GM18951 (cell line): ENCODE results near the gene RNF157.
"Not testable (repeated sequence)": the region's sequence is repeated elsewhere in the genome, so short reads cannot be mapped to it uniquely, and the experiment has no call there.

Experiments
- POLR2A ChIP-seq: IDR thresholded peaks from 4 replicates; pipeline ENCODE4 v1.6.1; 2011; ENCODE audit warnings: mild to moderate bottlenecking; ENCODE audit not compliant: insufficient read length, insufficient read depth; ENCODE audit errors: extremely low read depth
- in situ Hi-C: fragments of 300-500 bp; cut with MboI; formaldehyde crosslinking; loops from one replicate; pipeline ENCODE4 v1.12.0; 2022; ENCODE audit warnings: low sequenced_read_pairs, mixed read lengths, inconsistent platforms; ENCODE audit not compliant: unreplicated experiment

RNF157 gene

DNA sequence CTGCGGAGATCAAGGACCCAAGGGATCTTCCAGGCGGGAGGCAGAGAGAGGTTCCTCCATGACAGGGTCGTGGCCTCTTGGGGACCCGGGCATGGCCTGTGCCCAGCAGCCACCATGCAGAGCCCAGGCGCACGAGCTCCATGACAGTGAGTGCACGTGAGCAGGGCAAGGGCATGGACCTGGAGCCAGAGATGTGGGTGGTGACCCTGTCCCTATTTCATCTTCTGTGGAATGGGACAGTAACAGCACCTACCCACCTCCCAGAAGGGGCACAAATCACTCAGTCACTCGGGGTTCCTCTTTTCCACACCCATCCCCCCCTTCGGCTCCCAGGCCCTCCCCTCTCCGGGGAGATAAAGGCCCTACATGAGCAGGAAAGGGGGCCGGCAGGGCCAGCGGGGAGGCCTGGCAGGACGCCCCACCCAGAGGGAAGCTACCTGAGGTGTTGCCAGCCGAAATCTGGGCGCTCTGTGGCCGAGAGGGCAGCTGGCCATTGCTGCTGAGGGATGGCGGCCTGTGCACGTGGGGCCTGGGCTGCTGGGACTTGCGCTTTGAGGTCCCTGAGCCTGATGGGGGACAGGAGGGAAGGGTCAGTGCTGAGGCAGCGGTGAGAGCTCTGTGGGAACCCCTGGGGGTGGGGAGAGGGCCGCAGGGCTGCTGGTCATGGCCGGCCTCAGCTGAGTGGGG lies 35.2 kb upstream of the RNF157 start:
- TF ChIP-seq POLR2A: no peak
- in situ Hi-C loops: loop anchor here (25.0 kb wide), 1 partner anchor 363 kb away; the partner anchor contains the start of gene MRPL38

DNA sequence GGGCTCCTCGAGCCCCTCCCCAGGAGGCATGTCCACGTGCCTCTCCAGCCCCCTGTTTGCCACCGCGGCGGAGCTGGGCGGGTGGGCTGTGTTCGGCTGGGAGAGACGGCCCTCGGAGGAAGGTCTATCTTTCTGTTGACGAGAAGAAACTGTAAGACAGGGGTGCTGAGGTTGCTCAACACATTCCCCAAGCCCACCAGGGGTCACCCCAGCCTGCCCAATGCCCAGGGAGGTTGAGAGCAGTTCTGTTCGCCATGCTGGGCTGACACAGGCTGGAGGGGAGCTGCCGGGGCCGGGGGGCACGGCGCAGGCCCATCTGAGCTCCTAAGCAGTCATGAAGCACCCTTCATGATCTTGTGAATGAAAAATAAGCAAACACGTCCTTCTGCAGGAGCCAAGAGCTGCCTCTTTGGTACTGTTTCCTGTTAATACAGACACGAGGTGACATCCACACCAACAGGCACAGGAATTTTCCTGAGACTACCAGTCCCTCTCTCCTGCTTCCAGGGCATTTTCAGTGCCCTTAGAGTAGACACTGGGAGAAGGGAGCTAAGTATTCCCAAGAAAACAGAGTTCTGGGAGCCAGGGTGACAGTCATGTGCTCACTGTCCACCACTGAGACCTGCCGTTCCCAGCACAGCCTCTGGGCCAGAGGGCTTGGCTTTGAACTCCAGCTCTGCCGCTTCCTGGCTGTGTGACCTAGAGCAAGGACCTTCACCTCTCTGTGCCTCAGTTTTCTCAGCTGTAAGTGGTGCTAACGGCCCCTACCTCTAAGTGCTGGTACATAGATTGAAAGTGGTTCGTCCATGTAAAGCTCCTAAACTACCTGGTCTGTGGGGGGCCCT lies 34.0 kb upstream of the RNF157 start:
- TF ChIP-seq POLR2A: no peak
- in situ Hi-C loops: no loop called here

DNA sequence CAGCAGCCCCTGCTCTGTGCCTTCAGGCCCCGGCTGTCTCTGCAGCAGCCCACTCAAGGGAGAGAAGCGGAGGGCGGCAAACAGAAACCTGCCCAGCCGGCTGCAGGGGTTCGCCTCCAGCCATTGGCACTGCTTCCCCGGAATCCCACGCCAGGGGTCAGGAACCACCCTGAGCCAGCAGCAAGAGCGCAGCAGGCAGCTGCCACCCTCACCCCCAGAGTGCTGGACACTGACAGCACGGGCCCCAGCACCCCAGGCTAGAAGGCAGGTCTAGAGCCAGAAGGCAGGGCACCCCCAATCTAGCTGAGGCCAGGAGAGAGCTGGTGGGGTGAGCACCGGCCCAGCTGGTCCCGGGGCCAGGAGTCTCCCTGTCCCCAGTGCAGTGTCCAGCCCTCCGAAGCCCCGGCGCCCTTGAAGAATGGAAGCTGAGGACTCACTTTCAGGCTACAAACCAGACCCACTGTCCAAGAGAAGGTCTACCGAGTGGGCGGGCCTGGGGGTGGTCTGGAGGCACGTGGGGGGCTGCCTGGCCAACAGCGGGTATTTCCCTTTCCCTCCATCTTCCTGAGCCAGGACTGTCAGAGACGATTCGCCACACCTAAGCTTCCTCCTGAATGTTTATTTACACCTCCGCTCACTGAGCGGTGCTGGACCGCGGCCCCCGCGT lies 33.3 kb upstream of the RNF157 start:
- in situ Hi-C loops: no loop called here
- no peak for TF ChIP-seq POLR2A

DNA sequence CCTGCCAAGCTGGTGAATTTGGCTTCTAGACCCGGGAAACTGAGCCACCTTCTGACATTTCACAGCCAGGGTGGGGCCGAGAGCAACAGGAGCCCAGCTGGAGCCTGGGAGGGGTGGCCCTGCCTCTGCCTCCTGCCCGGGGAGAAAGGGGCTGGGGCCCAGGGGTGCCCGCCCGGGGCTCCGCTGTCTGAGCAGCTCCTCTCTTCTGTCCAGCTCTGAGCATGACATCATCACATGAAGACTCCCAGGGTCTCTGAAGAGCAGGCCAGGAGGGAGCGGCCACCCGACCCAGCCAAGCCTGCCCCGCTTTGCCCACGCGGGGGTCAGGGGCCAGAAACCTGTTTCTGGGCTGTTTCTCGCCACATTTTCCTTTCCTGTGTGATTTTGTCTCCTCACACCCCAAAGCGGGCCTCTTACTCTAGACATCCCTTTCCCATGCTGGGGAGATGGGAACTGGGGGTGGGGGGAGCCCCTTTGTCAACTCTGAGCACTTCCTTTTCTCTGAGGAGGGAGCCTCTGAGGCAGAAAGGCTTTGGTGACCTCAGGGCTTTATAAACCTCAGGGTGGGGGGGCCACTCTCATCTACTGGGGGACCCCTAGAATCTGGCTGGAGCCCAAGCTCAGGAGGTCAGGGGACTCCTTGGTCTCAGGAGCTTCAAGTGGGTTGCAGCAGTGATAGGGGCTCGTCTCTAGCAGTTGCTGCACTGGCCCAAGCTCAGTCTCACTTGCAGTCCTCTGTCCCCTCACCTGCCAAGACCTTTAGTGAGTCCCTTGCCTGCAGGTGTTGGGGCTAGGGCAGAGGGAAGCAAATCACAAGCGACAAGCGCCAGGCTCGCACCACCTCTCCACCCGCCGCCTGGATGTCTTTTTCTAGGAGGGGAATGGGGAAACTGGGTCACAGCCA lies 32.5 kb upstream of the RNF157 start:
- TF ChIP-seq POLR2A: no peak
- in situ Hi-C loops: no loop called here

DNA sequence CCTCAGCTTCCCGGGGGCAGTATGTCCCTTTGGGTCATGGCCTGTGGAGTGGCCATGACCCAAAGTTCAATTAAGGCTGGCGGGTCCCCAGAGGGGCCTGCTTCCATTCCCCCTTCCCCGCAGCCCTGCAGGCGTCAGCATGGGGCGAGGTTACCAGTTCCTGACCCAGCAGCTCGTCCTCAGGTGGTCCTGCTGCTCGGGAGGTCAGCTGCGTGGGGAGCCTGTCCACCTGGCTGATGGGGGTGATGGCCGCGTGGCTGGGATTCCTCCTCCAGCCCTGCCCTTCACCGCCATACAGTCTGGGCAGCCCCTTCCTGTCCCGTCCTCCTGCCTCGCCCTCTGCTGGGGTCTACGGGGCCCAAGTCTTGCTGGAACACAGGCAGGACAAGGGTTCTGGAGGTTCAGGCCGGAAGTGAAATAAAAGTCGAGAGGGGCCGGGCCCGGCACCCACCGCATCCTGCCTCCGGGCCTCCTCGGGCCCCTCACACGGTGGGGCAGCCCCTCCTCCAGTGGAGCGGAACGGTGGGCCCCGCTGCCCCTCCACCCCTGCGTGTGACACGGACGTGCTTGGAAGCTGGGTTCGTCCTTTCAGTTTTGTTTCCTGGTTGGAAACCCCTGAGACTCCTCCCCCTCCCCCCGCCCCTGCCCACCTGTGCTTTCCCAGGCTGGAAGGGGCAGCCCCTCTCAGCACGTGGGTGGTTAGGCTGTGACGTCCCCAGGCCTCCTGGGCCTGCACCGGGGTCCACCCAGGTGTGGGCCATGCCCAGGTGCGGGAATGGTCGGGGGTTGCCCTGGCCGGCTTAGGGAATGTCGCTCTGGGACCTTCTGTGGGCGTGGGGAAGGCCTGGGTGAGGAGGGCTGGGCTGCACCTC lies 31.6 kb upstream of the RNF157 start:
- in situ Hi-C loops: no loop called here
- peak; percentile 87 for TF ChIP-seq POLR2A

DNA sequence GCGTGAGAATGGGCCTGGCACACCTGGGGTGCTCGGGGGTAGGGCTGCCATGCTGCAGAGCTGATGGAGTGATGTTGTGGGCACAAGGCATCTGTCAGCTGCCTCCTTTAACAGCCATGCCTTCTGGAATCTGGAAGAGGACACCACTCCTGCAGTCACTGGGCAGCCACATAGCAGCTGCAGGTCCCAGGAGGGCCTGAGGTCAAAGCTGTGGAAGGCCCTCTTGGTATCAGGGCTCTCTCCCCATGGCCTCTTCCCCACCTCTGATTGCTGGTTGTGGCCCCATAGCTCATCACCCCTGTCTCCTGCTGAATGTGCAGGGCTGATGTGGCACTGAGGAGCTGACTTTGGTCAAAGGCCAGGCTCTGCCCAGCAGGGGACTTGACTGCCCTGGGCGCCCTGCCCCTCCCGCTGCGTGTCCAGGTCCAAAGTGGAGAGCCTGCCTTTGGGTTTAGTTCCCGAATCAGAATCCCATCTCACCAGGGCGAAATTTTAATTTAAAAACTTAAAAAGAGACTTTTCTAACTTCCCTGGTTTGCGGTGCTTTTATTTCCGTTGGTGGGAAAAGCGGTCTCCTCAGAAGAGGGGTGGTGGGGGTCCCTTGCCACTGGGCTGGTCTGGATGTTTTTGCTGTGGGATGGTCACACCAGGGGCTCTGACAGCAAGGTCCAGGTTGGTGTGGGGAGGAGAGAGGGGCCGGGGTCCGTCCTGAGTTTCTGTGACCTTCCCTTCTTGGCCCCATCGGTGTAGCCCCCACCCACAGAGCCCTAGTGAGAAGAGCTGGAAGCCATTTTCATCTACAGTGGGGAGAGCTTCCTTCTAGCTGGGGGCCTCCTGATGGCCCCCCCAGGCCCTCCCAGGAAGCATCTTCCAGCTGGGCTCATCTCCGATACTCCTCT lies 30.7 kb upstream of the RNF157 start:
- in situ Hi-C loops: no loop called here
- peak; percentile 31 for TF ChIP-seq POLR2A

DNA sequence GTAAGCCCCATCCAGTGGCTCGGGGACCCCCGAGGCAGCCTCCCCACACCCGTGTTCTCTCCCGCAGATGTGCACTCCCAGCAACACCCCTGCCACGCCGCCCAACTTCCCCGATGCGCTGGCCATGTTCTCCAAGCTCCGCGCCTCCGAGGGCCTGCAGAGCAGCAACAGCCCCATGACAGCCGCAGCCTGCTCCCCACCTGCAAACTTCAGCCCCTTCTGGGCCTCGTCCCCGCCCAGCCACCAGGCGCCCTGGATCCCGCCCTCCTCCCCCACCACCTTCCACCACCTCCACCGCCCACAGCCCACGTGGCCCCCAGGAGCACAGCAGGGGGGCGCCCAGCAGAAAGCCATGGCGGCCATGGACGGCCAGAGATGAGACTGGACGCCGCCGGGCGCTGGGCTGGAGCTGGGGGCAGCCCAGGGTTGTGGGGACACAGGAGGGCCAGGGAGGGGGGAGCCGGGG lies 29.9 kb upstream of the RNF157 start:
- TF ChIP-seq POLR2A: peak; percentile 17
- in situ Hi-C loops: no loop called here

DNA sequence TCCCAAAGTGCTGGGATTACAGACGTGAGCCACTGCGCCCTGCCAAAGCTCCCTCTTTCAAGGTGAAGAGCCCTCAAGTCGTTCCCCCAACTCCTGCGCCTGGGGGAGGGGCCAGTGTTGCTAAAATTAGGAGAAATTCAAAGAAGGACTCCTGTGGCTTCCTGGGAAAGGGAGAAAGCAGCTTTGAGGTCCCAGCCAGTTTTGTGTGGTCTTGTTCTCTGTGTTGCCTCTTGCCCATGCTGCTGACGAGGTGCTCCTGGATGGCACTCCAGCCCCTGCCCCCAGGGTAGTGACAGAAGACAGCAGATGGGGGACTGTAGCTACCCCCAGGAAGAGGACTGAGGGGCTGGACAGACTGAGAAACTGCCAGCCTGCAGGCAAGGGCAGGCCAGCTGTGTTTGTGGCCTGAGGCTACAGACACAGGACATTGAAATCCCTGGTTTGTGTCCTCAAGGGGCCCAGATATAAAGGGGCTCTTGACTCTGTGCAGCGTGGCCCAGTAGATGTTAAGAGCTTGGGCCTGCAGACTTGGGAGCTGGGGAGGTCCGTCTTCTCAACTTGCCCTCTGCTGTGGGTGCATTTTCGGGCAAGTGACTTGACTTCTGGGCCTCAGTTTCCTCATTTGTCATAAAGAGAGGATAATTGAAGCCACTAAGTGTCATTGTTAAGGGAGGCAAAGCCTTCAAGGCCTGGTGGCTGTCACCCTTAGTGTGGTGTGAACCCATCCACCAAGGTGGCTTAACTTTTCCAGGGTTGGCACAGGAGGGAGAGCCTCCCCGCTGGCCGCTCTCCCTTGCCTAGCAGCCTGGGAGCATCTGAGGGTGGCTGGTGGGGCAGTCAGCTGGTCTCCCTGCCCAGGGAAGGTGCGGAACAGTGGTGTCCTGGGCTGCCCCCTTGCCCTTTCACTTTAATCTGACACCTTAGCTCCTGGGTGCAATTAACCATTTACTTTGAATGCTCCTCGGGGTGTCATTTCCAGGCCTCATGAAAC lies 29.0 kb upstream of the RNF157 start:
- TF ChIP-seq POLR2A: no peak
- in situ Hi-C loops: no loop called here

DNA sequence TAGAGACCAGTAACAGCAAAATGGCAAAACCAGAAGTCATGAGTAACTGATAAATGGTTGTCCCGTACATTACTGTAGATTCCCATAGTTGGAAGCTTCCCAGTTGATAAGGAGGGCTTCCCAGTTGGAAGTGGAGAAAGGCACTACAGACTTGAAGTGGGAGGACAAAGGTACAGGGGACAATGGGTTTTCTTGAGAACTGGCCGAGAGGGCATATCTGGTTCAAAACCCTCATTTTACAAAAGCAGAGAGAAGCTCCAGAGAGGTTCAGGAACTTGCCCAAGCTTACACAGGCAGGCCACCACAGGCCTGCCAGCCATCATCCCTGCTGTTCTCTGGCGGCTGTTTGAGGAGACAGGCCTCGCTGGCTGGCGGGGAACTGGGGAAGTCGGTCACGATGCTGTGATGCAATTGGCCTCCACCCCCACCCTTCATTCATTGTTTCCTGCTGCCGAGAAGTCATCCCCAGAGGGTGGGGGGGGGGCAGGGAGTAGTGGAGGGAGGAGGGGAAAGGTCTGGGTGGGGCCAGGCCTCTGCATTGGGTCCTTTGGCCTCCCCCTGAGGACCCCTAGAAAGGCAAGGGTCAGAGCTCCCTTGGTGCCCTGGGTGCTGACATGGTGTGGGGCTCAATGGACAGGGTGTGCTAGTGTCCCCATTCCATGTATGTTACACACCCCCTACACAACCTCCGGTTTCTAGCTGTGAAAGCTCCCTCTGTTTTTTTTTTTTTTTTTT lies 27.9 kb upstream of the RNF157 start:
- in situ Hi-C loops: no loop called here
- peak; percentile 76 for TF ChIP-seq POLR2A

DNA sequence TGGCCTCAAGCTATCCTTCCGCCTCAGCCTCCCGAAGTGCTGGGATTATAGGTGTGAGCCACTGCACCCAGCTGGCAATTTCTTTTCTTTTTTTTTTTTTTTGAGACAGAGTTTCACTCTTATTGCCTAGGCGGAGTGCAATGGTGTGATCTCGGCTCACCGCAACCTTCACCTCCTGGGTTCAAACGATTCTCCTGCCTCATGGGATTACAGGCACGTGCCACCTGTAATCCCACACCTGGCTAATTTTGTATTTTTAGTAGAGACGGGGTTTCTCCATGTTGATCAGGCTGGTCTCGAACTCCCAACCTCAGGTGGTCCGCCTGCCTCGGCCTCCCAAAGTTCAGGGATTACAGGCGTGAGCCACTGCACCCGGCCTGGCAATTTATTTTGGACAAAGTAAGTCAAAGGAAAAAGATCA lies 27.3 kb upstream of the RNF157 start:
- in situ Hi-C loops: not testable (repeated sequence)
